CD14-positive monocyte (primary cell): Measurements from ENCODE around the gene ADH1A. TPM values are rescaled to one million over a fixed set of nuclear protein-coding genes. Genes with fewer than 3 reads are reported as not detected.

Experiments
- DNase-seq, 3 donors: peaks; one replicate each; pipeline ENCODE4 v3.0.0-alpha.2; 2011 to 2022
- H2AFZ ChIP-seq: 2 replicates; pipeline ENCODE4 v1.6.0; 2012; ENCODE audit warnings: mild to moderate bottlenecking, low read depth, low read length, inconsistent platforms; ENCODE audit not compliant: insufficient read depth, poor library complexity, severe bottlenecking
- H3K27ac ChIP-seq, 2 donors: 1 replicate in 1 of 2; 2 replicates in 1 of 2; pipeline ENCODE4 v1.5.1; 2012 to 2013; ENCODE audit warnings: low read length in 2 of 2, control low read depth in 1 of 2, inconsistent platforms in 1 of 2, low read depth in 1 of 2, mild to moderate bottlenecking in 1 of 2
- H3K27me3 ChIP-seq, 2 donors: one replicate each; pipeline versions ENCODE4 v1.6.0 to v1.6.1; 2011 to 2013; ENCODE audit warnings: low read length in 2 of 2; ENCODE audit not compliant: control insufficient read depth in 2 of 2, insufficient read depth in 2 of 2
- H3K36me3 ChIP-seq, 2 donors: replicated peaks in 1 of 2; 1 replicate in 1 of 2; 2 replicates in 1 of 2; pipeline versions ENCODE4 v1.5.1 to v1.6.1; 2012 to 2013; ENCODE audit warnings: low read length in 2 of 2, control low read depth in 1 of 2, inconsistent platforms in 1 of 2, mild to moderate bottlenecking in 1 of 2; ENCODE audit not compliant: insufficient read depth in 2 of 2, control insufficient read depth in 1 of 2
- H3K4me1 ChIP-seq, 2 donors: 1 replicate in 1 of 2; 2 replicates in 1 of 2; pipeline versions ENCODE4 v1.5.1 to v1.6.1; 2012 to 2013; ENCODE audit warnings: low read length in 2 of 2, control low read depth in 1 of 2, inconsistent platforms in 1 of 2, mild to moderate bottlenecking in 1 of 2, moderate library complexity in 1 of 2; ENCODE audit not compliant: insufficient read depth in 2 of 2, control insufficient read depth in 1 of 2
- H3K4me2 ChIP-seq: replicated peaks from 2 replicates; pipeline ENCODE3; 2012; ENCODE audit warnings: low read length, moderate library complexity, mild to moderate bottlenecking; ENCODE audit not compliant: poor library complexity, severe bottlenecking; ENCODE audit errors: extremely low read depth
- H3K4me3 ChIP-seq, 3 experiments: fragments of 200-600 bp in 1 of 3; sonication (generic) in 1 of 3; replicated peaks in 1 of 3; 1 replicate in 2 of 3; 2 replicates in 1 of 3; pipeline ENCODE4 v1.5.1; 2011 to 2013; ENCODE audit warnings: low read length in 3 of 3, mild to moderate bottlenecking in 3 of 3, control low read depth in 2 of 3, low read depth in 2 of 3, inconsistent platforms in 1 of 3, moderate library complexity in 1 of 3
- H3K79me2 ChIP-seq: 2 replicates; pipeline ENCODE4 v1.6.0; 2012; ENCODE audit warnings: mild to moderate bottlenecking, control low read depth, inconsistent platforms, low read length, moderate library complexity; ENCODE audit not compliant: insufficient read depth
- H3K9ac ChIP-seq: 2 replicates; pipeline ENCODE4 v1.6.0; 2017; ENCODE audit warnings: low read length, mild to moderate bottlenecking; ENCODE audit not compliant: insufficient read depth, poor library complexity, severe bottlenecking
- H3K9me3 ChIP-seq, 2 donors: replicated peaks in 1 of 2; 1 replicate in 1 of 2; 2 replicates in 1 of 2; pipeline versions ENCODE4 v1.5.1 to v1.6.1; 2012 to 2013; ENCODE audit warnings: low read length in 2 of 2, control low read depth in 1 of 2; ENCODE audit not compliant: control insufficient read depth in 1 of 2, insufficient read depth in 1 of 2
- H4K20me1 ChIP-seq: 2 replicates; pipeline ENCODE4 v1.6.0; 2012; ENCODE audit warnings: mild to moderate bottlenecking, low read length, control low read depth, moderate library complexity; ENCODE audit not compliant: insufficient read depth
- H3K27ac Mint-ChIP-seq, 7 donors: one replicate each; pipeline ENCODE4 v1.8.0; 2020; ENCODE audit warnings: mild to moderate bottlenecking in 7 of 7, mixed read lengths in 7 of 7, moderate library complexity in 6 of 7, inconsistent platforms in 2 of 7
- H3K27me3 Mint-ChIP-seq, 3 donors: one replicate each; pipeline ENCODE4 v1.8.0; 2021 to 2022; ENCODE audit warnings: low read depth in 3 of 3, mild to moderate bottlenecking in 3 of 3, mixed read lengths in 3 of 3, moderate library complexity in 3 of 3, inconsistent platforms in 1 of 3
- H3K36me3 Mint-ChIP-seq, 2 donors: one replicate each; pipeline ENCODE4 v1.8.0; 2020; ENCODE audit warnings: mixed read lengths in 2 of 2, inconsistent platforms in 1 of 2, mild to moderate bottlenecking in 1 of 2
- H3K4me1 Mint-ChIP-seq: one replicate; pipeline ENCODE4 v1.8.0; 2020; ENCODE audit warnings: mild to moderate bottlenecking, mixed read lengths
- H3K4me3 Mint-ChIP-seq, 2 donors: one replicate each; pipeline ENCODE4 v1.8.0; 2020; ENCODE audit warnings: mild to moderate bottlenecking in 2 of 2, mixed read lengths in 2 of 2, moderate library complexity in 1 of 2
- H3K9me3 Mint-ChIP-seq, 7 donors: one replicate each; pipeline ENCODE4 v1.8.0; 2020 to 2022; ENCODE audit warnings: mixed read lengths in 7 of 7, mild to moderate bottlenecking in 6 of 7, moderate library complexity in 6 of 7, inconsistent platforms in 2 of 7
- CTCF ChIP-seq: fragments of 200-600 bp; IDR thresholded peaks from one replicate; pipeline ENCODE4 v1.8.0; 2022; ENCODE audit warnings: antibody characterized with exemption, mild to moderate bottlenecking
- WGBS: methylation state at CpG from one replicate; pipeline ENCODE4 v1.1.5; 2013; ENCODE audit warnings: missing lambda C conversion rate; ENCODE audit not compliant: insufficient coverage; 5-methylcytosine and 5-hydroxymethylcytosine counted together
- intact Hi-C, 2 donors: fragments of 100-400 bp; cut with micrococcal nuclease; formaldehyde crosslinking; loops; one replicate each; pipeline versions ENCODE4 v1.15.0 to v1.15.1; 2023
- polyA plus RNA-seq, 3 donors: library from polyadenylated mRNA; depleted of rRNA in 1 of 3; unstranded in 2 of 3; stranded (reverse) in 1 of 3; fragments of 300-500 nt in 2 of 3; fragments of >200 nt in 1 of 3; fragmentation: Illumina TruSeq in 2 of 3; gene quantifications; 1 replicate in 2 of 3; 2 replicates in 1 of 3; pipeline ENCODE4 v1.2.3, GENCODE V29; 2012 to 2021

ADH1A gene
- polyA plus RNA-seq, 3 donors: not detected

GRCh38 chr4:99300934-99301333, 10.1 kb upstream of the ADH1A start:
- WGBS: no CpG with 5 or more reads among the region's 4 CpGs
- H3K27ac Mint-ChIP-seq: no peak overlapping the region
- intact Hi-C loops: no loop called here

GRCh38 chr4:99293357-99293756, 2.6 kb upstream of the ADH1A start:
- no peak overlapping the region for H3K27ac ChIP-seq
- H3K79me2 ChIP-seq: no peaks in the 10 kb centered on the region
- no peaks in the 10 kb centered on the region for H3K4me1 Mint-ChIP-seq
- no peak for DNase-seq
- no peak overlapping the region for H3K9ac ChIP-seq
- no peak overlapping the region for H3K4me2 ChIP-seq
- 79% methylated on average over 3 of the region's 5 CpGs for WGBS
- no peak overlapping the region for H3K4me3 Mint-ChIP-seq
- H3K9me3 Mint-ChIP-seq: peaks cover 5 to 23% (median 9%) of the 10 kb centered on the region in 7 donors
- H3K4me3 ChIP-seq: no peak overlapping the region
- H3K27me3 ChIP-seq: no peaks in the 10 kb centered on the region
- H4K20me1 ChIP-seq: no peaks in the 10 kb centered on the region
- intact Hi-C loops: no loop called here
- TF ChIP-seq CTCF: no peak
- H3K4me1 ChIP-seq: no peaks in the 10 kb centered on the region
- no peaks in the 10 kb centered on the region for H3K36me3 Mint-ChIP-seq
- H3K27me3 Mint-ChIP-seq: no peaks in the 10 kb centered on the region
- H2AFZ ChIP-seq: no peak overlapping the region
- H3K9me3 ChIP-seq: peaks cover 12 to 13% of the 10 kb centered on the region in 2 donors
- H3K27ac Mint-ChIP-seq: no peak overlapping the region
- H3K36me3 ChIP-seq: no peaks in the 10 kb centered on the region

More at GRCh38 chr4:99300934-99301333, 10.1 kb upstream of the ADH1A start:
- Mint-ChIP-seq H3K4me3 (no peak overlapping the region), H3K36me3 (no peaks in the 10 kb centered on the region), H3K4me1 (no peaks in the 10 kb centered on the region), H3K27me3 (no peaks in the 10 kb centered on the region), H3K9me3 (peaks cover 0 to 20% (median 6%) of the 10 kb centered on the region in 7 donors)
- no peak for TF ChIP-seq CTCF
- Histone ChIP-seq H3K4me2 (no peak overlapping the region), H3K4me3 (no peak overlapping the region), H3K9ac (no peak overlapping the region), H4K20me1 (no peaks in the 10 kb centered on the region), H3K27me3 (no peaks in the 10 kb centered on the region), H3K9me3 (peaks cover 0 to 22% of the 10 kb centered on the region in 2 donors), H3K27ac (no peak overlapping the region), H3K79me2 (no peaks in the 10 kb centered on the region), H2AFZ (no peak overlapping the region), H3K36me3 (no peaks in the 10 kb centered on the region), H3K4me1 (no peaks in the 10 kb centered on the region)
- no peak for DNase-seq
